Brain microvascular endothelial cell (primary cell): ENCODE measurements around the gene TNPO3.

Experiments used
- DNase-seq: peaks from one replicate; pipeline ENCODE4 v3.0.0-alpha.2; 2020
- H3K27ac ChIP-seq: fragments of 250-450 bp; sonication (Bioruptor Pico); 2 replicates; pipeline ENCODE4 v1.5.1; 2020; ENCODE audit warnings: mild to moderate bottlenecking, moderate library complexity
- H3K27me3 ChIP-seq: fragments of 250-450 bp; sonication (Bioruptor Pico); replicated peaks from 2 replicates; pipeline ENCODE4 v1.5.1; 2020; ENCODE audit warnings: mild to moderate bottlenecking
- H3K36me3 ChIP-seq: fragments of 250-450 bp; sonication (Bioruptor Pico); replicated peaks from 2 replicates; pipeline ENCODE4 v1.5.1; 2020; ENCODE audit warnings: mild to moderate bottlenecking
- H3K4me3 ChIP-seq: 2 replicates; pipeline ENCODE4 v1.5.1; 2011; ENCODE audit warnings: low read depth, mild to moderate bottlenecking, control low read depth, low read length, moderate library complexity
- CTCF ChIP-seq: IDR thresholded peaks from 2 replicates; pipeline ENCODE4 v1.5.1; 2011; ENCODE audit warnings: low read depth, mild to moderate bottlenecking, moderate library complexity, low read length, control low read depth, inconsistent platforms; ENCODE audit errors: missing control alignments
- in situ Hi-C: cut with HindIII; loops from 2 replicates; pipeline ENCODE4 v1.10.0; 2017; ENCODE audit warnings: low sequenced_read_pairs, low pct_ligation_motif_present

TNPO3 gene

GRCh38 chr7:128924707-128925588 lies 130.0 kb downstream of the TNPO3 start:
- DNase-seq = no peak
- in situ Hi-C loops = loop anchor here (25.0 kb wide), 1 partner anchor 162 kb away; no protein-coding TSS in a partner anchor
- Histone ChIP-seq H3K27me3 (peaks cover 26% of the 10 kb centered on the region), H3K4me3 (no peak overlapping the region), H3K36me3 (no peaks in the 10 kb centered on the region), H3K27ac (no peak overlapping the region)
- no peak for TF ChIP-seq CTCF

- Histone ChIP-seq H3K27ac (no peak overlapping the region), H3K36me3 (no peaks in the 10 kb centered on the region), H3K4me3 (no peak overlapping the region), H3K27me3 (peaks cover 38% of the 10 kb centered on the region)
- in situ Hi-C loops = loop anchor here (25.0 kb wide), 1 partner anchor 164 kb away; no protein-coding TSS in a partner anchor
- TF ChIP-seq CTCF = no peak
- DNase-seq = no peak
Measured at GRCh38 chr7:128923411-128923800, 131.5 kb downstream of the TNPO3 start.

- TF ChIP-seq CTCF = no peak
- H3K27me3 ChIP-seq = peaks cover 38% of the 10 kb centered on the region
- no peak for DNase-seq
- H3K4me3 ChIP-seq = no peak overlapping the region
- H3K36me3 ChIP-seq = no peaks in the 10 kb centered on the region
- H3K27ac ChIP-seq = no peak overlapping the region
- in situ Hi-C loops = loop anchor here (25.0 kb wide), 1 partner anchor 165 kb away; no protein-coding TSS in a partner anchor
Measured at GRCh38 chr7:128922496-128923410, 132.2 kb downstream of the TNPO3 start.

GRCh38 chr7:128921866-128922440 lies 133.0 kb downstream of the TNPO3 start:
- peaks cover 39% of the 10 kb centered on the region for H3K27me3 ChIP-seq
- no peak for DNase-seq
- no peaks in the 10 kb centered on the region for H3K36me3 ChIP-seq
- no peak overlapping the region for H3K4me3 ChIP-seq
- no peak for TF ChIP-seq CTCF
- in situ Hi-C loops = loop anchor here (25.0 kb wide), 1 partner anchor 165 kb away; no protein-coding TSS in a partner anchor
- H3K27ac ChIP-seq = no peak overlapping the region

GRCh38 chr7:128920913-128921582 lies 133.9 kb downstream of the TNPO3 start:
- Histone ChIP-seq H3K36me3 (no peaks in the 10 kb centered on the region), H3K27me3 (peaks cover 48% of the 10 kb centered on the region), H3K4me3 (no peak overlapping the region), H3K27ac (no peak overlapping the region)
- no peak for DNase-seq
- TF ChIP-seq CTCF = no peak
- in situ Hi-C loops = loop anchor here (25.0 kb wide), 1 partner anchor 166 kb away; no protein-coding TSS in a partner anchor
